ENCODE measurements around the gene EFCAB9.

- no peak for TF ChIP-seq CTCF (IDR thresholded peaks at IDR 0.05; ENCODE audit: low read depth, low read length, missing input control)
- TF ChIP-seq GABPA (IDR thresholded peaks at IDR 0.05 in 1 of 2, conservative IDR thresholded peaks at IDR 0.05 in 1 of 2), result no peak
- no peak for TF ChIP-seq REST (IDR thresholded peaks at IDR 0.05)
- no peak for TF ChIP-seq SP1 (IDR thresholded peaks at IDR 0.05)
- no peak for TF ChIP-seq MAX (IDR thresholded peaks at IDR 0.05)
These were observed 17.7 kb downstream of the EFCAB9 start for GRCh38 chr5:172211676-172212075.
